K562 (cell line): Measurements from ENCODE around the gene ARFIP2. TPM values are rescaled to one million over a fixed set of nuclear protein-coding genes. Genes with fewer than 3 reads are reported as not detected.

ENCODE experiments used
- ATAC-seq: fragments of 200-7000 bp; cut with Tn5 transposase; 3 replicates; pipeline ENCODE4 v1.9.1; 2020; ENCODE audit warnings: moderate library complexity
- BruUV-seq: library from RNA; stranded (reverse); fragments of 400-500 nt; replicated peaks from 2 replicates; lab custom pipeline; 2021; lab: Mats Ljungman, UMichigan
- CTCF ChIA-PET: fragments of 300-600 bp; formaldehyde crosslinking; extraction: SDS; loops from one replicate; lab custom pipeline; 2021; ENCODE audit warnings: low intra/inter-chr PET ratio; lab: Yijun Ruan, JAX
- POLR2A ChIA-PET: fragments of 300-600, 350-650 bp; sonication (Branson Sonifier 250); formaldehyde crosslinking; extraction: SDS; loops from one replicate; lab custom pipeline; 2021; ENCODE audit warnings: antibody characterized with exemption, inconsistent platforms; lab: Yijun Ruan, JAX
- DNase-seq, 4 experiments: peaks; one replicate each; pipeline versions ENCODE4 v3.0.0 to v3.0.0-alpha.2; 2011 to 2018; ENCODE audit warnings: low spot score in 3 of 4, mixed read lengths in 3 of 4; ENCODE audit errors: extremely low read depth in 1 of 4
- FAIRE-seq: peaks from 2 replicates; lab custom pipeline; 2011; peaks lifted over from hg19 to GRCh38; lab: Jason Lieb, UNC
- H2AFZ ChIP-seq: 2 replicates; pipeline ENCODE4 v1.6.0; 2011; ENCODE audit warnings: low read depth, low read length, control low read depth, inconsistent platforms
- H3K27ac ChIP-seq: fragments of 200-600 bp; 3 replicates; pipeline ENCODE4 v1.8.0; 2011; ENCODE audit warnings: low read depth, mild to moderate bottlenecking, control low read depth, inconsistent platforms, low read length, moderate library complexity, mixed read lengths; ENCODE audit errors: extremely low read depth
- H3K27me3 ChIP-seq, 2 experiments: fragments of 300-600 bp in 1 of 2; 2 replicates in 1 of 2; 3 replicates in 1 of 2; pipeline versions ENCODE4 v1.6.0 to v1.8.0; 2011; ENCODE audit warnings: inconsistent platforms in 2 of 2, low read length in 2 of 2, mild to moderate bottlenecking in 1 of 2, mixed read lengths in 1 of 2, moderate library complexity in 1 of 2; ENCODE audit not compliant: control insufficient read depth in 2 of 2, insufficient read depth in 2 of 2
- H3K36me3 ChIP-seq: fragments of 300-600 bp; 3 replicates; pipeline ENCODE4 v1.8.0; 2011; ENCODE audit warnings: mild to moderate bottlenecking, low read length, inconsistent platforms; ENCODE audit not compliant: control insufficient read depth, insufficient read depth
- H3K4me1 ChIP-seq, 2 experiments: fragments of 200-600 bp in 1 of 2; replicated peaks in 1 of 2; 2 replicates in 1 of 2; 3 replicates in 1 of 2; pipeline versions ENCODE4 v1.5.1 to v1.8.0; 2011; ENCODE audit warnings: inconsistent platforms in 2 of 2, low read length in 2 of 2, mild to moderate bottlenecking in 1 of 2, mixed read lengths in 1 of 2, moderate library complexity in 1 of 2; ENCODE audit not compliant: control insufficient read depth in 2 of 2, insufficient read depth in 2 of 2
- H3K4me2 ChIP-seq: 2 replicates; pipeline ENCODE4 v1.6.1; 2011; ENCODE audit warnings: low read length, control low read depth, inconsistent platforms, mixed read lengths; ENCODE audit not compliant: insufficient read depth
- H3K4me3 ChIP-seq: fragments of 200-600 bp; sonication (generic), shearing (Covaris generic); 2 replicates; pipeline ENCODE4 v1.5.1; 2016; ENCODE audit warnings: control low read depth, inconsistent platforms
- H3K79me2 ChIP-seq: fragments of 200-600 bp; 3 replicates; pipeline ENCODE4 v1.8.0; 2011; ENCODE audit warnings: low read length, inconsistent platforms; ENCODE audit not compliant: control insufficient read depth, insufficient read depth
- H3K9ac ChIP-seq, 2 experiments: 2 replicates each; pipeline versions ENCODE4 v1.6.0 to v1.6.1; 2011; ENCODE audit warnings: low read depth in 2 of 2, low read length in 2 of 2, control low read depth in 1 of 2, inconsistent platforms in 1 of 2, mild to moderate bottlenecking in 1 of 2, mixed read lengths in 1 of 2; ENCODE audit not compliant: insufficient read depth in 1 of 2
- H3K9me1 ChIP-seq: one replicate; pipeline ENCODE4 v1.6.0; 2011; ENCODE audit warnings: inconsistent platforms, mild to moderate bottlenecking, low read length, moderate library complexity; ENCODE audit not compliant: control insufficient read depth, insufficient read depth
- H3K9me3 ChIP-seq: replicated peaks from 2 replicates; pipeline ENCODE4 v1.5.1; 2011; ENCODE audit warnings: low read depth, low read length, inconsistent platforms; ENCODE audit not compliant: control insufficient read depth, insufficient read depth
- H4K20me1 ChIP-seq: replicated peaks from 2 replicates; pipeline ENCODE4 v1.6.1; 2011; ENCODE audit warnings: low read length, inconsistent platforms, mixed read lengths; ENCODE audit not compliant: control insufficient read depth, insufficient read depth
- AFF4 ChIP-seq: sonication (generic); formaldehyde crosslinking; IDR thresholded peaks from 2 replicates; pipeline ENCODE4 v1.8.0; 2023; ENCODE audit warnings: mild to moderate bottlenecking, missing genetic modification reagents
- CHD1 ChIP-seq: fragments of 200-600 bp; sonication (generic); IDR thresholded peaks from one replicate; pipeline ENCODE4 v1.6.1; 2012; ENCODE audit warnings: mild to moderate bottlenecking, moderate library complexity, low read length, inconsistent platforms
- DEAF1 ChIP-seq: fragments of 450-650 bp; formaldehyde crosslinking; IDR thresholded peaks from 2 replicates; pipeline ENCODE4 v1.4.0; 2020; ENCODE audit warnings: mild to moderate bottlenecking, moderate library complexity
- GTF2B ChIP-seq: IDR thresholded peaks from 2 replicates; pipeline ENCODE4 v1.6.1; 2011; ENCODE audit not compliant: insufficient read length; ENCODE audit errors: extremely low read depth
- HDAC1 ChIP-seq, 2 experiments: fragments of 450-650 bp; IDR thresholded peaks; 2 replicates each; pipeline ENCODE4 v1.6.1; 2016 to 2017; ENCODE audit warnings: inconsistent platforms in 1 of 2, mild to moderate bottlenecking in 1 of 2, moderate library complexity in 1 of 2
- HMGN3 ChIP-seq: IDR thresholded peaks from 2 replicates; pipeline ENCODE4 v1.6.1; 2011; ENCODE audit warnings: borderline replicate concordance, low read depth, mild to moderate bottlenecking, mixed read lengths, low read length; ENCODE audit not compliant: insufficient read length; ENCODE audit errors: extremely low read depth
- IRF2 ChIP-seq: sonication (generic); formaldehyde crosslinking; IDR thresholded peaks from 2 replicates; pipeline ENCODE4 v1.8.1; 2022; ENCODE audit warnings: mild to moderate bottlenecking, missing genetic modification reagents
- KAT7 ChIP-seq: sonication (generic); formaldehyde crosslinking; IDR thresholded peaks from 2 replicates; pipeline ENCODE4 v1.8.0; 2022; ENCODE audit warnings: missing genetic modification reagents, mild to moderate bottlenecking, borderline replicate concordance
- MTA3 ChIP-seq: fragments of 450-650 bp; formaldehyde crosslinking; IDR thresholded peaks from 2 replicates; pipeline ENCODE4 v1.6.1; 2017; ENCODE audit warnings: mild to moderate bottlenecking, borderline replicate concordance
- RAD51 ChIP-seq: fragments of 450-650 bp; IDR thresholded peaks from 2 replicates; pipeline ENCODE4 v1.7.1; 2016; ENCODE audit warnings: low read depth, mild to moderate bottlenecking, borderline replicate concordance
- SOX6 ChIP-seq: fragments of 450-650 bp; IDR thresholded peaks from 2 replicates; pipeline ENCODE4 v1.6.1; 2014; ENCODE audit warnings: mild to moderate bottlenecking
- TCF7 ChIP-seq: sonication (generic); IDR thresholded peaks from 2 replicates; pipeline ENCODE4 v1.6.1; 2016; ENCODE audit warnings: antibody characterized with exemption, borderline replicate concordance
- ZNF121 ChIP-seq: sonication (generic); formaldehyde crosslinking; conservative IDR thresholded peaks from 2 replicates; pipeline ENCODE4 v1.8.0; 2022; ENCODE audit warnings: missing genetic modification reagents
- ZNF197 ChIP-seq: fragments of 200-800 bp; sonication (Bioruptor generic); IDR thresholded peaks from 2 replicates; pipeline ENCODE4 v1.6.1; 2016; ENCODE audit warnings: low read depth, missing genetic modification characterization, missing compliant biosample characterization
- ZNF511 ChIP-seq: sonication (generic); formaldehyde crosslinking; IDR thresholded peaks from 2 replicates; pipeline ENCODE4 v1.8.0; 2022; ENCODE audit warnings: mild to moderate bottlenecking, missing genetic modification reagents
- ZNF586 ChIP-seq: fragments of 450-650 bp; formaldehyde crosslinking; conservative IDR thresholded peaks from 2 replicates; pipeline ENCODE4 v1.4.0; 2020; ENCODE audit warnings: mild to moderate bottlenecking, moderate library complexity
- WGBS: fragments of 100-300 bp; shearing (Covaris generic); methylation state at CpG from one replicate; pipeline ENCODE4 v1.1.6; 2016; ENCODE audit warnings: low coverage, mixed read lengths; ENCODE audit not compliant: insufficient coverage; ENCODE audit errors: missing lambda C conversion rate; 5-methylcytosine and 5-hydroxymethylcytosine counted together
- in situ Hi-C: fragments of 300-500 bp; cut with MboI; formaldehyde crosslinking; loops from 4 replicates; pipeline ENCODE4 v1.15.0; 2018; ENCODE audit warnings: inconsistent platforms, mixed read lengths
- intact Hi-C: fragments of 100-400 bp; cut with micrococcal nuclease; formaldehyde crosslinking; loops from 2 replicates; pipeline ENCODE4 v1.14.2; 2022
- polyA plus RNA-seq, 8 experiments: library from polyadenylated mRNA; depleted of rRNA in 4 of 8; stranded (reverse) in 5 of 8; unstranded in 3 of 8; fragments of >200 nt; fragmentation: Nextera tagmentation in 2 of 8; fragmentation: Illumina TruSeq in 1 of 8; extraction: Ambion mirVana in 2 of 8; extraction: Trizol in 1 of 8; gene quantifications; 2 replicates each; pipeline versions ENCODE4 v1.2.1 to v1.2.3, GENCODE V29; 2011 to 2014; ENCODE audit warnings: inconsistent platforms in 1 of 8, missing spikeins in 1 of 8
- total RNA-seq, 7 experiments: library from RNA; depleted of rRNA in 6 of 7; stranded (reverse); fragments of >200 nt in 6 of 7; fragmentation: Illumina TruSeq in 2 of 7; extraction: Trizol in 2 of 7; gene quantifications; 2 replicates each; pipeline versions ENCODE4 v1.2.1 to v1.2.3, GENCODE V29; 2011 to 2021; ENCODE audit warnings: low replicate concordance in 1 of 7

The ARFIP2 gene
- total and polyA plus RNA-seq, 9 of the 15 experiments (the other 6 are each of a cell fraction or from before 2014, with no cell fraction given) = 11.8 to 74.1 (median 41.0) TPM

- 13% methylated on average over 1 of the region's 1 CpG for WGBS
- in situ Hi-C loops = no loop called here
- H4K20me1 ChIP-seq = no peaks in the 10 kb centered on the region
- no peaks in the 10 kb centered on the region for H3K79me2 ChIP-seq
- H3K27me3 ChIP-seq = no peaks in the 10 kb centered on the region
- H3K27ac ChIP-seq = no peak overlapping the region
- no peak overlapping the region for H3K4me3 ChIP-seq
- CTCF ChIA-PET = no interaction called here
- intact Hi-C loops = no loop called here
- no peaks in the 10 kb centered on the region for H3K4me1 ChIP-seq
- no peak overlapping the region for H3K4me2 ChIP-seq
- ATAC-seq = no peak
- FAIRE-seq = no peak
- TF ChIP-seq ZNF197 (CRISPR knock-in tag) = no peak
- TF ChIP-seq HDAC1 (IDR thresholded peaks at IDR 0.05) = no peak
- TF ChIP-seq MTA3 = no peak
- TF ChIP-seq DEAF1 (CRISPR knock-in tag) = no peak
- no peak for TF ChIP-seq SOX6
- no peak for TF ChIP-seq ZNF511 (CRISPR knock-in tag)
- no peak for TF ChIP-seq ZNF586 (CRISPR knock-in tag)
- no peak for TF ChIP-seq CHD1
- TF ChIP-seq AFF4 (CRISPR knock-in tag) = no peak
- TF ChIP-seq IRF2 (CRISPR knock-in tag) = no peak
- no peak for TF ChIP-seq TCF7
- TF ChIP-seq HMGN3 = no peak
- no peak for TF ChIP-seq KAT7 (CRISPR knock-in tag)
- TF ChIP-seq GTF2B = no peak
- no peak for TF ChIP-seq ZNF121
- TF ChIP-seq RAD51 = no peak
- DNase-seq = no peak
- H3K9me1 ChIP-seq = no peaks in the 10 kb centered on the region
- POLR2A ChIA-PET = interaction anchor here (0.9 to 1.4 kb wide), 3 partner anchors 11 to 69 kb away, joined by 3 to 4 read pairs (median 3); partner anchors contain the start of gene SMPD1
- no peaks in the 10 kb centered on the region for H3K9me3 ChIP-seq
- H3K9ac ChIP-seq = no peak overlapping the region
- BruUV-seq = no TSS peak
- H2AFZ ChIP-seq = no peak overlapping the region
- no peaks in the 10 kb centered on the region for H3K36me3 ChIP-seq
Observed at GRCh38 chr11:6459099-6459450, 22.1 kb downstream of the ARFIP2 start.
